Amniotic stem cell (primary cell): ENCODE data around the gene RNF8.
"Not testable (repeated sequence)": the region's sequence is repeated elsewhere in the genome, so short reads cannot be mapped to it uniquely, and the experiment has no call there.

ENCODE experiments used
- DNase-seq: peaks from one replicate; lab custom pipeline; 2025; lab: John Stamatoyannopoulos, UW

The RNF8 gene

GRCh38 chr6:37353761-37354525 is at the start of gene RNF8:
TSS of gene RNF8 (plus strand) at chr6:37353983. CDS start at chr6:37354165, 182 bp downstream.
- DNase-seq, result peak; percentile 77

- DNase-seq, result no peak
Measured at GRCh38 chr6:37304766-37305165, 49.0 kb upstream of the RNF8 start.

GRCh38 chr6:37305841-37306425 is 47.9 kb upstream of the RNF8 start:
- DNase-seq, result no peak

GRCh38 chr6:37306624-37307222 is 47.1 kb upstream of the RNF8 start:
- no peak for DNase-seq

GRCh38 chr6:37307484-37307883 is 46.3 kb upstream of the RNF8 start:
- DNase-seq, result not testable (repeated sequence)

GRCh38 chr6:37308069-37308815 is 45.5 kb upstream of the RNF8 start:
- DNase-seq, result no peak

GRCh38 chr6:37309046-37309445 is 44.7 kb upstream of the RNF8 start:
- no peak for DNase-seq

GRCh38 chr6:37309692-37310091 is 44.1 kb upstream of the RNF8 start:
- DNase-seq, result no peak

GRCh38 chr6:37310966-37311365 is 42.8 kb upstream of the RNF8 start:
- DNase-seq, result no peak

- no peak for DNase-seq
Measured at GRCh38 chr6:37311741-37312473, 41.9 kb upstream of the RNF8 start.

- no peak for DNase-seq
Measured at GRCh38 chr6:37313723-37314486, 39.9 kb upstream of the RNF8 start.

- DNase-seq, result no peak
Measured at GRCh38 chr6:37314487-37315156, 39.2 kb upstream of the RNF8 start.

- no peak for DNase-seq
Measured at GRCh38 chr6:37315157-37315515, 38.6 kb upstream of the RNF8 start.

- no peak for DNase-seq
Measured at GRCh38 chr6:37316071-37316470, 37.7 kb upstream of the RNF8 start.

- DNase-seq, result no peak
Measured at GRCh38 chr6:37317312-37318038, 36.3 kb upstream of the RNF8 start.

- DNase-seq, result no peak
Measured at GRCh38 chr6:37319156-37319555, 34.6 kb upstream of the RNF8 start.

- DNase-seq, result no peak
Measured at GRCh38 chr6:37319856-37320480, 33.8 kb upstream of the RNF8 start.

- no peak for DNase-seq
Measured at GRCh38 chr6:37320646-37321045, 33.1 kb upstream of the RNF8 start.

GRCh38 chr6:37321101-37321500 is 32.7 kb upstream of the RNF8 start:
- DNase-seq, result no peak
